PC-9 (cell line): ENCODE results near the gene ESPN. TPM values are rescaled to one million over a fixed set of nuclear protein-coding genes. Genes with fewer than 3 reads are reported as not detected.

Source experiments
- BruUV-seq: library from RNA; stranded (reverse); fragments of 400-500 nt; replicated peaks from 2 replicates; lab custom pipeline; 2021; lab: Mats Ljungman, UMichigan
- CTCF ChIA-PET: fragments of 300-600 bp; sonication (Branson Sonifier 250); formaldehyde crosslinking; loops from one replicate; lab custom pipeline; 2022; ENCODE audit warnings: antibody characterized with exemption; lab: Charles Lee
- POLR2A ChIA-PET: fragments of 300-600 bp; sonication (Branson Sonifier 250); formaldehyde crosslinking; loops from one replicate; lab custom pipeline; 2022; ENCODE audit warnings: antibody characterized with exemption; ENCODE audit not compliant: unreplicated experiment; lab: Charles Lee
- DNase-seq, 2 experiments: peaks; one replicate each; pipeline versions ENCODE4 v3.0.0 to v3.0.0-alpha.2; 2015 to 2022; ENCODE audit warnings: mixed read lengths in 1 of 2
- H2AFZ ChIP-seq: fragments of 200-600 bp; sonication (generic); 2 replicates; pipeline ENCODE4 v1.8.1; 2017; ENCODE audit warnings: antibody characterized with exemption
- H3F3A ChIP-seq: fragments of 200-600 bp; sonication (generic); 2 replicates; pipeline ENCODE4 v1.8.1; 2017; ENCODE audit warnings: antibody characterized with exemption, mild to moderate bottlenecking, low read depth; ENCODE audit not compliant: insufficient read depth
- H3K27ac ChIP-seq: fragments of 200-600 bp; sonication (generic); 2 replicates; pipeline ENCODE4 v1.6.1; 2016; ENCODE audit warnings: mixed run types
- H3K27me3 ChIP-seq: fragments of 200-600 bp; sonication (generic); 2 replicates; pipeline ENCODE4 v1.6.1; 2016; ENCODE audit warnings: low read depth, mixed run types; ENCODE audit not compliant: insufficient read depth
- H3K36me3 ChIP-seq: fragments of 200-600 bp; sonication (generic); 2 replicates; pipeline ENCODE4 v1.6.1; 2016; ENCODE audit warnings: low read depth, mixed run types
- H3K4me1 ChIP-seq: fragments of 200-600 bp; sonication (generic); replicated peaks from 2 replicates; pipeline ENCODE4 v1.6.1; 2016; ENCODE audit warnings: mixed run types; ENCODE audit not compliant: insufficient read depth
- H3K4me2 ChIP-seq: fragments of 200-600 bp; sonication (generic); 2 replicates; pipeline ENCODE4 v1.6.1; 2017; ENCODE audit warnings: mixed run types
- H3K4me3 ChIP-seq: fragments of 200-600 bp; sonication (generic); 2 replicates; pipeline ENCODE4 v1.6.1; 2016; ENCODE audit warnings: mixed run types
- H3K79me2 ChIP-seq: fragments of 200-600 bp; sonication (generic); 2 replicates; pipeline ENCODE4 v1.6.1; 2017; ENCODE audit warnings: low read depth, mixed run types
- H3K9me2 ChIP-seq: fragments of 200-600 bp; sonication (generic); 2 replicates; pipeline ENCODE4 v1.8.1; 2017; ENCODE audit warnings: mild to moderate bottlenecking; ENCODE audit not compliant: insufficient read depth
- H3K9me3 ChIP-seq: fragments of 200-600 bp; sonication (generic); 2 replicates; pipeline ENCODE4 v1.8.1; 2016; ENCODE audit warnings: low read depth; ENCODE audit not compliant: insufficient read depth
- H4K20me1 ChIP-seq: fragments of 200-600 bp; sonication (generic); 2 replicates; pipeline ENCODE4 v1.8.1; 2017; ENCODE audit not compliant: insufficient read depth
- CTCF ChIP-seq: fragments of 200-600 bp; sonication (generic); conservative IDR thresholded peaks from 2 replicates; pipeline ENCODE4 v1.6.1; 2017; ENCODE audit warnings: mixed run types, antibody characterized with exemption, mild to moderate bottlenecking, moderate library complexity
- EZH2 ChIP-seq: fragments of 200-600 bp; sonication (generic); IDR thresholded peaks from 2 replicates; pipeline ENCODE4 v1.8.0; 2017; ENCODE audit warnings: antibody characterized with exemption, low read depth
- intact Hi-C: fragments of 100-400 bp; cut with micrococcal nuclease; formaldehyde crosslinking; loops from one replicate; pipeline ENCODE4 v1.10.0; 2022; ENCODE audit not compliant: unreplicated experiment
- total RNA-seq: library from RNA; stranded (reverse); gene quantifications from 2 replicates; pipeline ENCODE4 v1.2.3, GENCODE V29; 2021

ESPN gene
- total RNA-seq, 1 experiment from 2014 or later = 18.6 TPM

- no peaks in the 10 kb centered on the region for H3K9me2 ChIP-seq
- H4K20me1 ChIP-seq = no peaks in the 10 kb centered on the region
- ChIA-PET POLR2A (no interaction called here), CTCF (no interaction called here)
- H3K4me2 ChIP-seq = no peak overlapping the region
- H2AFZ ChIP-seq = no peak overlapping the region
- no peak for DNase-seq
- H3K79me2 ChIP-seq = no peaks in the 10 kb centered on the region
- no peak for TF ChIP-seq CTCF
- TF ChIP-seq EZH2 = no peak
- H3K27me3 ChIP-seq = no peaks in the 10 kb centered on the region
- no peak overlapping the region for H3K27ac ChIP-seq
- H3K9me3 ChIP-seq = no peaks in the 10 kb centered on the region
- H3K4me3 ChIP-seq = no peak overlapping the region
- no TSS peak for BruUV-seq
- H3F3A ChIP-seq = peaks cover 10% of the 10 kb centered on the region; the same call in 1 of the 2 replicates
- no peaks in the 10 kb centered on the region for H3K36me3 ChIP-seq
- intact Hi-C loops = no loop called here
- peaks cover 11% of the 10 kb centered on the region; the same call in 1 of the 2 replicates for H3K4me1 ChIP-seq
Observed at GRCh38 chr1:6467744-6468688, 43.4 kb downstream of the ESPN start.

GRCh38 chr1:6468729-6469461 lies 44.3 kb downstream of the ESPN start:
- CTCF ChIA-PET = no interaction called here

More at GRCh38 chr1:6468729-6469461, 44.3 kb downstream of the ESPN start:
- intact Hi-C loops = no loop called here
- Histone ChIP-seq H4K20me1 (no peaks in the 10 kb centered on the region), H3K9me2 (no peaks in the 10 kb centered on the region), H3K9me3 (no peaks in the 10 kb centered on the region), H3F3A (peaks cover 10% of the 10 kb centered on the region; the same call in 1 of the 2 replicates), H2AFZ (no peak overlapping the region), H3K4me1 (peaks cover 11% of the 10 kb centered on the region; the same call in 1 of the 2 replicates), H3K4me3 (no peak overlapping the region), H3K79me2 (no peaks in the 10 kb centered on the region), H3K27me3 (no peaks in the 10 kb centered on the region), H3K4me2 (no peak overlapping the region), H3K27ac (no peak overlapping the region), H3K36me3 (no peaks in the 10 kb centered on the region)
- TF ChIP-seq CTCF (no peak), EZH2 (no peak)
- no TSS peak for BruUV-seq
- POLR2A ChIA-PET = no interaction called here
- DNase-seq = no peak
